IMR-90 (cell line): ENCODE results near the gene APP. TPM values are rescaled to one million over a fixed set of nuclear protein-coding genes. Genes with fewer than 3 reads are reported as not detected.

Source experiments
- ATAC-seq: fragments of 200-7000 bp; cut with Tn5 transposase; 2 replicates; pipeline ENCODE4 v1.9.1; 2020; ENCODE audit warnings: low read depth, mild to moderate bottlenecking, moderate library complexity
- BruUV-seq: library from RNA; stranded (reverse); fragments of 400-500 nt; replicated peaks from 2 replicates; lab custom pipeline; 2021; lab: Mats Ljungman, UMichigan
- CTCF ChIA-PET: fragments of 300-600 bp; formaldehyde crosslinking; extraction: SDS; loops from one replicate; lab custom pipeline; 2021; ENCODE audit warnings: antibody characterized with exemption; lab: Yijun Ruan, JAX
- POLR2A ChIA-PET: fragments of 300-600 bp; sonication (Branson Sonifier 250); formaldehyde crosslinking; loops from one replicate; lab custom pipeline; 2022; ENCODE audit warnings: antibody characterized with exemption; ENCODE audit not compliant: unreplicated experiment; lab: Charles Lee
- DNase-seq: peaks from one replicate; pipeline ENCODE4 v3.0.0; 2013
- H2AFZ ChIP-seq: replicated peaks from 2 replicates; pipeline ENCODE3; 2013; ENCODE audit warnings: low read length, mild to moderate bottlenecking; ENCODE audit not compliant: poor library complexity
- H2AK5ac ChIP-seq: 2 replicates; pipeline ENCODE4 v1.6.1; 2013; ENCODE audit warnings: low read depth, low read length, inconsistent platforms
- H2AK9ac ChIP-seq: replicated peaks from 2 replicates; pipeline ENCODE3; 2013; ENCODE audit warnings: mild to moderate bottlenecking, low read depth, low read length, moderate library complexity; ENCODE audit not compliant: poor library complexity
- H2BK120ac ChIP-seq: 2 replicates; pipeline ENCODE4 v1.6.1; 2013; ENCODE audit warnings: low read depth, low read length, inconsistent platforms
- H2BK15ac ChIP-seq: 3 replicates; pipeline ENCODE4 v1.6.1; 2013; ENCODE audit warnings: low read depth, low read length, inconsistent platforms
- H2BK20ac ChIP-seq: 2 replicates; pipeline ENCODE4 v1.6.1; 2013; ENCODE audit warnings: low read depth, mild to moderate bottlenecking, inconsistent platforms, low read length, moderate library complexity
- H2BK5ac ChIP-seq: 2 replicates; pipeline ENCODE4 v1.6.1; 2013; ENCODE audit warnings: mild to moderate bottlenecking, low read depth, low read length, inconsistent platforms; ENCODE audit not compliant: poor library complexity, severe bottlenecking
- H3K14ac ChIP-seq: replicated peaks from 2 replicates; pipeline ENCODE4 v1.6.1; 2013; ENCODE audit warnings: low read depth, low read length, inconsistent platforms
- H3K18ac ChIP-seq: 2 replicates; pipeline ENCODE4 v1.6.1; 2013; ENCODE audit warnings: low read depth, low read length, control low read depth
- H3K23ac ChIP-seq: 2 replicates; pipeline ENCODE4 v1.6.1; 2013; ENCODE audit warnings: low read depth, low read length, inconsistent platforms
- H3K27ac ChIP-seq: 2 replicates; pipeline ENCODE4 v1.5.1; 2013; ENCODE audit warnings: mild to moderate bottlenecking, control low read depth, low read length; ENCODE audit not compliant: insufficient read depth
- H3K27me3 ChIP-seq: 2 replicates; pipeline ENCODE4 v1.6.1; 2013; ENCODE audit warnings: low read length; ENCODE audit not compliant: control insufficient read depth, insufficient read depth
- H3K36me3 ChIP-seq: 2 replicates; pipeline ENCODE4 v1.6.1; 2013; ENCODE audit warnings: low read length, mixed read lengths; ENCODE audit not compliant: control insufficient read depth, insufficient read depth
- H3K4ac ChIP-seq: 2 replicates; pipeline ENCODE4 v1.6.1; 2013; ENCODE audit warnings: low read depth, low read length, inconsistent platforms
- H3K4me1 ChIP-seq: 2 replicates; pipeline ENCODE4 v1.6.1; 2013; ENCODE audit warnings: low read length, mixed read lengths; ENCODE audit not compliant: control insufficient read depth, insufficient read depth
- H3K4me2 ChIP-seq: 2 replicates; pipeline ENCODE4 v1.6.1; 2013; ENCODE audit warnings: low read depth, mild to moderate bottlenecking, control low read depth, low read length, moderate library complexity
- H3K4me3 ChIP-seq: 2 replicates; pipeline ENCODE4 v1.5.1; 2013; ENCODE audit warnings: low read depth, mild to moderate bottlenecking, control low read depth, low read length, moderate library complexity; ENCODE audit not compliant: insufficient read depth
- H3K56ac ChIP-seq: 2 replicates; pipeline ENCODE4 v1.6.1; 2013; ENCODE audit warnings: low read length, inconsistent platforms; ENCODE audit not compliant: insufficient read depth; ENCODE audit errors: extremely low read depth
- H3K79me1 ChIP-seq, 2 experiments: 2 replicates each; pipeline ENCODE4 v1.6.1; 2013; ENCODE audit warnings: low read length in 2 of 2, inconsistent platforms in 1 of 2, low read depth in 1 of 2
- H3K9ac ChIP-seq: 2 replicates; pipeline ENCODE4 v1.6.1; 2013; ENCODE audit warnings: low read depth, low read length, control low read depth
- H3K9me1 ChIP-seq: 2 replicates; pipeline ENCODE4 v1.6.1; 2013; ENCODE audit warnings: low read length, inconsistent platforms; ENCODE audit not compliant: insufficient read depth
- H3K9me3 ChIP-seq: 2 replicates; pipeline ENCODE4 v1.6.1; 2013; ENCODE audit warnings: low read length; ENCODE audit not compliant: control insufficient read depth, insufficient read depth
- H4K20me1 ChIP-seq: 2 replicates; pipeline ENCODE4 v1.6.1; 2013; ENCODE audit warnings: low read length, inconsistent platforms; ENCODE audit not compliant: insufficient read depth
- H4K5ac ChIP-seq: 2 replicates; pipeline ENCODE4 v1.6.1; 2013; ENCODE audit warnings: mild to moderate bottlenecking, low read depth, low read length, control low read depth
- H4K8ac ChIP-seq, 2 experiments: 2 replicates each; pipeline ENCODE4 v1.6.1; 2013; ENCODE audit warnings: low read depth in 2 of 2, low read length in 2 of 2, control low read depth in 1 of 2, inconsistent platforms in 1 of 2
- H4K91ac ChIP-seq: 2 replicates; pipeline ENCODE4 v1.6.1; 2013; ENCODE audit warnings: low read depth, low read length, inconsistent platforms; ENCODE audit not compliant: insufficient read depth
- BHLHE40 ChIP-seq: fragments of 150-350 bp; IDR thresholded peaks from 2 replicates; pipeline ENCODE4 v1.6.1; 2016; ENCODE audit warnings: mild to moderate bottlenecking, low read depth, low read length
- CTCF ChIP-seq: conservative IDR thresholded peaks from 2 replicates; pipeline ENCODE4 v1.5.1; 2012; ENCODE audit warnings: mild to moderate bottlenecking, low read depth, low read length, improper control_type of control experiment
- ELK1 ChIP-seq: fragments of 150-350 bp; IDR thresholded peaks from 2 replicates; pipeline ENCODE4 v1.6.1; 2016; ENCODE audit warnings: low read depth, mild to moderate bottlenecking, low read length, moderate library complexity, borderline replicate concordance
- FOS ChIP-seq: fragments of 150-350 bp; IDR thresholded peaks from 2 replicates; pipeline ENCODE4 v1.6.1; 2016; ENCODE audit warnings: low read depth, low read length
- NFE2L2 ChIP-seq: fragments of 150-350 bp; IDR thresholded peaks from 2 replicates; pipeline ENCODE4 v1.6.1; 2016; ENCODE audit warnings: low read depth, mild to moderate bottlenecking, low read length
- POLR2A ChIP-seq: IDR thresholded peaks from 2 replicates; pipeline ENCODE4 v1.6.1; 2012; ENCODE audit warnings: mild to moderate bottlenecking, low read depth, low read length
- RAD21 ChIP-seq: IDR thresholded peaks from 2 replicates; pipeline ENCODE4 v1.6.1; 2012; ENCODE audit warnings: low read length, improper control_type of control experiment
- RCOR1 ChIP-seq: IDR thresholded peaks from 2 replicates; pipeline ENCODE4 v1.6.1; 2012; ENCODE audit warnings: mild to moderate bottlenecking, low read length, improper control_type of control experiment; ENCODE audit not compliant: insufficient replicate concordance
- USF2 ChIP-seq: fragments of 150-350 bp; IDR thresholded peaks from 2 replicates; pipeline ENCODE4 v1.6.1; 2017; ENCODE audit warnings: mild to moderate bottlenecking, antibody characterized with exemption, low read length, low read depth
- WGBS, 2 experiments: methylation state at CpG; one replicate each; pipeline versions ENCODE4 v1.1.5 to v1.1.7; 2013; ENCODE audit warnings: missing lambda C conversion rate in 2 of 2; ENCODE audit not compliant: insufficient read length in 1 of 2; ENCODE audit errors: extremely low coverage in 2 of 2; 5-methylcytosine and 5-hydroxymethylcytosine counted together
- dilution Hi-C: fragments of 300-500 bp; cut with HindIII; formaldehyde crosslinking; loops from one replicate; pipeline ENCODE4 v1.14.3; 2018; ENCODE audit warnings: low sequenced_read_pairs; ENCODE audit not compliant: unreplicated experiment
- in situ Hi-C: fragments of 300-500 bp; cut with MboI; formaldehyde crosslinking; loops from 3 replicates; pipeline ENCODE4 v1.14.3; 2019; ENCODE audit warnings: low sequenced_read_pairs, inconsistent platforms, mixed read lengths
- intact Hi-C: fragments of 100-400 bp; cut with micrococcal nuclease; formaldehyde crosslinking; loops from 2 replicates; pipeline ENCODE4 v1.10.0; 2022
- polyA plus RNA-seq, 3 experiments: library from polyadenylated mRNA; depleted of rRNA; stranded (reverse); fragments of >200 nt; gene quantifications; 2 replicates each; pipeline ENCODE4 v1.2.3, GENCODE V29; 2012; ENCODE audit warnings: low replicate concordance in 1 of 3
- total RNA-seq: library from RNA; depleted of rRNA; stranded (reverse); fragments of >200 nt; gene quantifications from 2 replicates; pipeline ENCODE4 v1.2.3, GENCODE V29; 2012

The APP gene
- total and polyA plus RNA-seq, 2 of the 4 experiments (the other 2 are of a cell fraction): 191 to 530 TPM

GRCh38 chr21:25910809-25911208 lies 259.8 kb downstream of the APP start:
- Histone ChIP-seq H3K9me3 (no peaks in the 10 kb centered on the region), H3K4me1 (no peaks in the 10 kb centered on the region), H3K36me3 (peaks cover 8% of the 10 kb centered on the region), H3K4me2 (no peak overlapping the region), H4K91ac (no peak overlapping the region), H3K56ac (no peak overlapping the region), H2BK20ac (no peak overlapping the region), H2AK9ac (no peak overlapping the region), H3K23ac (no peak overlapping the region), H2AK5ac (no peak overlapping the region), H2BK120ac (no peak overlapping the region), H3K14ac (no peak overlapping the region), H3K27ac (no peak overlapping the region), H3K9me1 (peaks cover 3% of the 10 kb centered on the region; the same call in 1 of the 2 replicates), H2AFZ (no peak overlapping the region), H3K18ac (no peak overlapping the region), H4K5ac (no peak overlapping the region), H3K9ac (no peak overlapping the region), H4K20me1 (no peaks in the 10 kb centered on the region), H2BK5ac (no peak overlapping the region), H3K27me3 (no peaks in the 10 kb centered on the region), H3K4ac (no peak overlapping the region), H3K4me3 (no peak overlapping the region), H4K8ac (no peak overlapping the region), H3K79me1 (peaks cover 14 to 26% of the 10 kb centered on the region in 2 experiments), H2BK15ac (no peak overlapping the region)
- ChIA-PET CTCF (no interaction called here), POLR2A (no interaction called here)
- in situ Hi-C loops (no loop called here), dilution Hi-C loops (no loop called here), intact Hi-C loops (no loop called here)
- no peak for ATAC-seq
- DNase-seq: no peak
- no CpG with 5 or more reads among the region's 1 CpG for WGBS, 2 experiments
- no TSS peak for BruUV-seq
- TF ChIP-seq NFE2L2 (no peak), POLR2A (no peak), RCOR1 (no peak), USF2 (no peak), ELK1 (no peak), BHLHE40 (no peak), RAD21 (no peak), CTCF (no peak), FOS (no peak)
